ENCODE data around the gene CCDC57. TPM values are rescaled to one million over a fixed set of nuclear protein-coding genes. Genes with fewer than 3 reads are reported as not detected.

CCDC57 gene
- total RNA-seq, 2 donors from 2014 or later, result 19.4 to 58.1 TPM

DNA sequence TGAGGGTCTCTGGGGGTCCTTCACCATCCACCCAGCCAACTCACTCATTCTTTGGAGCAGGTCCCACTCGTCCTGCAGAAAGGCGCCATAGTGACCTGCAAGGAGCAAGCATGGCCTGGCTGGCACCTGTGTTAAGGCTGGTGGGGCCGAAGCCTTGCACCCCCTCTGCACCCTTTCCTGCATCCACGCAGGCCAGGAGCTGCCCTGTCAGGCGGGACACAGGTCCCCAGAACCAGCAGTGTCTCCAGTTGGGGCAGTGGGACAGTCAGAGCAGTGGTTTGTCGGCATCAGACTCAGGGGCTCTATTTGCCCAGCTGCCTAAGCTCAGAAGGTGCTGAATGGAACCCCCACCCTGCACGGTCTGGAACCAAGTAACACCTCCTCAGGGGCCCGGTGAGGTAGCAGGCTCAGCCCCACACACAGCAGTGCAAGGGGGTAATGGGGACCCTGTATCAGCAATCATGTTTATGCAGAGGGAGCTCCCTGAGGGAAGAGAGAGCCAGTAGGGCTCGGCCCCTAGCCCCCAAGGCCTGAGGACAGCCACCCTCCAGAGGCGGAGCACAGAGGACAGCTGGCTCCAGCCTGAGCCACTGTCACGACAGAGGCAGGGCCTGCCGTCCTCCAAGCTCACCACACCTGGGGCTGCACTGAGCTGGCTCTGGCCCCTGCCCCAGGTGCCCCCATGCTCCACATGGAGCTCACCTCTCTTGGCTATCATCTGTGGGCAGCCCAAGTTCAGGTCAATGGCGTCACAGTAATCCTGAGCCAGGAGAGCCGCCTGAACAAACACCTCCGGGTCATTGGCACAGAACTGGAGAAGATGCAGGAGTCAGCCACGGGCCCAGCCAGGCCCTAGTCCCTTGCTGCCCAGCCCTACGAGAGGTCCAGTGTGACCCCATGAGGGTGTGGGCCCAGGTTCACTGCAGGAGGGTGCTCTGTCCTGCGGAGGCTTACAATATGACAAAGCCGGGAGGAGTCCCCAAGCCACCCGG, 148.9 kb downstream of the CCDC57 start:
- Histone ChIP-seq H3K36me3 (peaks cover 20% of the 10 kb centered on the region), H3K27me3 (replicated peaks; ENCODE audit: insufficient read depth) (no peaks in the 10 kb centered on the region), H3K4me1 (ENCODE audit: control insufficient read depth in 1 of 2, low read depth in 2 of 2) (peaks cover 15 to 20% of the 10 kb centered on the region in 2 donors), H3K4me3 (no peak overlapping the region), H3K9me3 (no peaks in the 10 kb centered on the region), H3K27ac (no peak overlapping the region)
- no peak for DNase-seq (ENCODE audit: low spot score)
- no peak for ATAC-seq (ENCODE audit: insufficient number of reproducible peaks, low FRiP score, low read depth)
- TF ChIP-seq, protein P1, sequence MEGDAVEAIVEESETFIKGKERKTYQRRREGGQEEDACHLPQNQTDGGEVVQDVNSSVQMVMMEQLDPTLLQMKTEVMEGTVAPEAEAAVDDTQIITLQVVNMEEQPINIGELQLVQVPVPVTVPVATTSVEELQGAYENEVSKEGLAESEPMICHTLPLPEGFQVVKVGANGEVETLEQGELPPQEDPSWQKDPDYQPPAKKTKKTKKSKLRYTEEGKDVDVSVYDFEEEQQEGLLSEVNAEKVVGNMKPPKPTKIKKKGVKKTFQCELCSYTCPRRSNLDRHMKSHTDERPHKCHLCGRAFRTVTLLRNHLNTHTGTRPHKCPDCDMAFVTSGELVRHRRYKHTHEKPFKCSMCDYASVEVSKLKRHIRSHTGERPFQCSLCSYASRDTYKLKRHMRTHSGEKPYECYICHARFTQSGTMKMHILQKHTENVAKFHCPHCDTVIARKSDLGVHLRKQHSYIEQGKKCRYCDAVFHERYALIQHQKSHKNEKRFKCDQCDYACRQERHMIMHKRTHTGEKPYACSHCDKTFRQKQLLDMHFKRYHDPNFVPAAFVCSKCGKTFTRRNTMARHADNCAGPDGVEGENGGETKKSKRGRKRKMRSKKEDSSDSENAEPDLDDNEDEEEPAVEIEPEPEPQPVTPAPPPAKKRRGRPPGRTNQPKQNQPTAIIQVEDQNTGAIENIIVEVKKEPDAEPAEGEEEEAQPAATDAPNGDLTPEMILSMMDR (IDR thresholded peaks at IDR 0.05), result no peak

DNA sequence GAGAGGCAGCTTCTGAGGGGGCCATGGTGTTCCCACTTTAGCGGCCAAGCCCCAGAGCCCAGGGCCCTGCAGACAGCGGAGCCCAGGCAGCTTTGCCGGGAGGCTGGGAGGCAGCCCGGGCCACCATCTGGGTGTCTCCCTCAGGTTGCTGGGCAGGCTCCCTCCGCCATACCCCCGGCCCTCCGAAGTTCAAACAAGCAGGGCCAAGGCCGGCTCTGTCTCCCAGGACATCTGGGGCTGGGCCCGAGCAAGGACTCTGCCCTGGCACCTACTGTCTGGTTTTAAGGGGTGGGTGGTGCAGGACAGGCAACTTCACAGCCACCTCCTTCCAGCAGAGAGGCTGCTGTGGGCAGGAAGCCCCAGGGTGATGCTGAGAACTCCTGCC, 149.7 kb downstream of the CCDC57 start:
- DNase-seq (ENCODE audit: low spot score), result no peak
- ATAC-seq (ENCODE audit: insufficient number of reproducible peaks, low FRiP score, low read depth), result no peak
- TF ChIP-seq, protein P1 (IDR thresholded peaks at IDR 0.05), result no peak
- H3K4me1 ChIP-seq (ENCODE audit: control insufficient read depth in 1 of 2, low read depth in 2 of 2), result peaks cover 15 to 20% of the 10 kb centered on the region in 2 donors
- H3K27ac ChIP-seq, result no peak overlapping the region
- H3K27me3 ChIP-seq (replicated peaks; ENCODE audit: insufficient read depth), result no peaks in the 10 kb centered on the region
- no peak overlapping the region for H3K4me3 ChIP-seq
- no peaks in the 10 kb centered on the region for H3K9me3 ChIP-seq
- H3K36me3 ChIP-seq, result peaks cover 20% of the 10 kb centered on the region

DNA sequence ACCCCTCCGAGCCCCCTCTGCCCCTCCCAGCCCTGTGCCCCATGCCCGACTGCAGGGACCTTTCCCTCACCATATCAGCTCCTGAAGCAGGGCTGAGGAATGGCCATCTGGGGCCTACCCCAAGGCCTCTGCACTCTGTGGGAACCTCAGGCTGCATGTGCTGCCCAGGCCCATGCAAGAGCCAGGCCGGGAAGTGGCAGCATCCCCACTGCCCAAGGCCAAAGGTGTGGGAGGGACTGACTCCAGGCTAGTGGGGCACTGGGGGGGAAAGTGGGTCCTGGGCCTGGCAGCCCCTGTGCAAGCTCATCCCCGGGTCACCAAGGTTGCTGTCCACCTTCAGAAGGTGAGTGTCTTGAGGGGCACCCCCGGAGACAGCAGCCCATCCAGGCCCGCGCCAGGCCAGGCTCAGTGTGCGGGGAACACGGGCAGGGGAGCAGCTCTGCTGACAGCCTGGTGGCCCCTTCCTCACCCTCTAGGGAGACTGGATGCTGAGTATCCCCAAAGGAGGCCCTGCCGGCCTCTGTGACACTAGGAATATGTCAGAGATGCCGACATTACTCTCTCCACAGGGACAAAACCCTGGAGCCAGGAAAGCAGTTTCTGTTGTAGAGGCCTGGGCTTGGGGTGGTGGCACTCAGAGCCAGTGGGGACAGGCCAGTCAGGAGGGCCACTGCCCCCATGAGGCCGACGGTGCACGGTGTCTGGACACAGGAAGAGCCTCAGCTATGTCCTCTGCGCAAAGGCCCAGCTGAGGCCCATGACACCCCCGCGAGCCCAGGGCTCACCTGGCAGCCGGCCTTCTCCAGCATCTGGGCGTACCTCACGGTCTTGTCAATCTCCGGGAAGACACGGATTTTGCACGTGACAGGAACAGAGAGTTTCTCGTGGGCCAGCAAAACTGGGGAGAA, 150.3 kb downstream of the CCDC57 start:
- no peak overlapping the region for H3K4me3 ChIP-seq
- TF ChIP-seq, protein P1 (IDR thresholded peaks at IDR 0.05), result no peak
- H3K27ac ChIP-seq, result no peak overlapping the region
- H3K9me3 ChIP-seq, result no peaks in the 10 kb centered on the region
- no peaks in the 10 kb centered on the region for H3K27me3 ChIP-seq (replicated peaks; ENCODE audit: insufficient read depth)
- peaks cover 15 to 20% of the 10 kb centered on the region in 2 donors for H3K4me1 ChIP-seq (ENCODE audit: control insufficient read depth in 1 of 2, low read depth in 2 of 2)
- DNase-seq (ENCODE audit: low spot score) (no peak), ATAC-seq (ENCODE audit: insufficient number of reproducible peaks, low FRiP score, low read depth) (no peak)
- peaks cover 27% of the 10 kb centered on the region for H3K36me3 ChIP-seq

DNA sequence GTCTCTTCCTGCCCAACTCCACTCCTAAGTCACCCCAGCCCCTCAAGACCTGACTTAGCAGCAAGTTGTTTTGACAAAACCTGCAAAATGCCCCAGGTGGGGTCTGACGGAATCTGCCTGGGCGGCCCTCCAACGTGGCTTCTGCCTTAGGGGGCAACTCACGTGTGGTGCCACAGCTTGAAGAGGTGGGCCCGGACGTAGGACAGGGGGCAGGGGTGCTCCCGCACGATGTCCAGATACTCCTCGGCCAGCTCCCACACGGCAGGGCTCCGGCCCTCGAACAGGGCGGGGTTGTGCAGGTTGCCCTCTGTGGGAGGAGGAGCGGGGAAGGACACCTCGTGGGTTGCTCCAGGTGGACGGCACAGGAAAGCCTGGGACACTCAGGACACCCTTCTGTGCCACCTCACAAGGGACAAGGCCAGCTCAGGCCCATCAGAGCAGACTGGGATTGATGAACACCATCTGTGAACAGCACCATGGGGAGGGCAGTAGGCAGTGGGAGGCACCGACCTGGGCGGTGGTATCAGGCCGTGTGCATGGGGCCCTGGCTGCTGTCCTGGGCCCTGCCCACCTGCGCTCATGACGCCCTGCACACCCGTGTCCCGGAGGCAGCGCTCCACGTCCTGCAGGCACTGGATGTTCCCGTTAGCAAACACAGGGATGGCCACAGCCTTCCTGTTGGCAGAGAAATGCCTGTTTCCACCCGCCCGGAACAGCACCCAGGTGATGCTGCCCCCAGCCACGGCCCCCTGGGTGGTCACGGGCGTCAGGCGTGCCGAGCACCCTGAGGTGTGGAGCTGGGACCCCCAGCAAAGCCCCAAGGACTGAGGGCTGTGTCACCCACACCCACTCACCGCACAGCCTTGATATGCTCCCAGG, 151.4 kb downstream of the CCDC57 start:
- ATAC-seq (ENCODE audit: insufficient number of reproducible peaks, low FRiP score, low read depth) (no peak), DNase-seq (ENCODE audit: low spot score) (no peak)
- peaks cover 35% of the 10 kb centered on the region for H3K36me3 ChIP-seq
- no peak overlapping the region for H3K27ac ChIP-seq
- H3K4me3 ChIP-seq, result no peak overlapping the region
- TF ChIP-seq, protein P1 (IDR thresholded peaks at IDR 0.05), result no peak
- H3K9me3 ChIP-seq, result no peaks in the 10 kb centered on the region
- H3K4me1 ChIP-seq (ENCODE audit: control insufficient read depth in 1 of 2, low read depth in 2 of 2), result peaks cover 12 to 18% of the 10 kb centered on the region in 2 donors
- no peaks in the 10 kb centered on the region for H3K27me3 ChIP-seq (replicated peaks; ENCODE audit: insufficient read depth)
